Left lung (tissue), 10 donors: ENCODE measurements around the gene CRIM1. TPM values are rescaled to one million over a fixed set of nuclear protein-coding genes. Genes with fewer than 3 reads are reported as not detected.

Experiments used
- ATAC-seq: fragments of 200-7000 bp; cut with Tn5 transposase; one replicate; pipeline ENCODE4 v1.9.1; 2020; ENCODE audit warnings: moderate library complexity
- DNase-seq, 4 donors: peaks; one replicate each; pipeline ENCODE4 v3.0.0-alpha.2; 2013 to 2020
- H3K27ac ChIP-seq, 2 donors: fragments of 200-600 bp; sonication (generic) in 1 of 2; one replicate each; pipeline versions ENCODE4 v1.5.0 to v1.8.0; 2020 to 2021
- H3K27me3 ChIP-seq, 2 donors: fragments of 200-600 bp; sonication (generic) in 1 of 2; one replicate each; pipeline versions ENCODE4 v1.5.0 to v1.8.0; 2020 to 2021
- H3K36me3 ChIP-seq, 2 donors: fragments of 200-600 bp; sonication (generic) in 1 of 2; one replicate each; pipeline versions ENCODE4 v1.5.0 to v1.8.0; 2020 to 2021
- H3K4me1 ChIP-seq, 2 donors: fragments of 200-600 bp; one replicate each; pipeline ENCODE4 v1.8.0; 2021
- H3K4me3 ChIP-seq, 2 donors: fragments of 200-600 bp; sonication (generic) in 1 of 2; one replicate each; pipeline versions ENCODE4 v1.5.0 to v1.8.0; 2020 to 2021; ENCODE audit warnings: mild to moderate bottlenecking in 1 of 2
- H3K9me3 ChIP-seq, 2 donors: fragments of 200-600 bp; sonication (generic) in 1 of 2; one replicate each; pipeline versions ENCODE4 v1.5.0 to v1.8.0; 2020 to 2021
- intact Hi-C, 2 donors: fragments of 100-400 bp; cut with DNase I; formaldehyde crosslinking; loops; one replicate each; pipeline versions ENCODE4 v1.11.2 to v1.14.2; 2022
- polyA plus RNA-seq, 6 donors: library from polyadenylated mRNA; unstranded; fragments of 120-200 nt; gene quantifications; one replicate each; pipeline ENCODE4 v1.2.1, GENCODE V29; 2013; ENCODE audit not compliant: insufficient read length in 6 of 6
- total RNA-seq, 2 donors: library from RNA; stranded (reverse); fragmentation: NEBNext Ultra II Directional; extraction: Animal tissue kit (Norgen Biotek cat#: 25700); gene quantifications; one replicate each; pipeline ENCODE4 v1.2.1, GENCODE V29; 2021
- TF ChIP-seq, protein P1 (sequence below), 2 donors: fragments of 200-600 bp; sonication (generic) in 1 of 2; IDR thresholded peaks; one replicate each; pipeline versions ENCODE4 v1.5.0 to v1.8.0; 2021; ENCODE audit warnings: antibody characterized with exemption in 2 of 2
- donor health status: DM: no; HTN: yes; CAD: no.
- donor health status: DM: no; HTN: no; CAD: no.

CRIM1 gene
- total and polyA plus RNA-seq, 8 donors: 28.7 to 72.9 (median 31.4) TPM

DNA sequence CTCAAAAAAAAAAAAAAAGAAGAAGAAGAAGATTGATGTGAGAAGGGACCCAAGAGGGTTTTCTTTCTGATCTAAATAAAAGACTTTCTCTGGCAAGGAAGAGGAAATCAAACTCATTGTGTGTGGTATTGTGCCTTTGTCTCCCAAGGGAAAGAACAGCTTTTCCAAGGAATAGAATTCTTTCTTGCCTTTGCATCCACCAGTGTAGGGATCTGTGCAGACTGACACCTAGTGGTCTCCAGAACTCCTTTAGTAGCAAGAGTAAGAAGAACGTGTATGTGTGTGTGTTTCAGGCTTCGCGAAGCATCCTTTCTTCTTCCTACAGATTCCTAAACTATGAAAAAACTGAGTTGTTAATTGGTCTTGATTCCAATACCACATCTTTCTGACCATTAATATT, 33.5 kb upstream of the CRIM1 start:
- Histone ChIP-seq H3K9me3 (no peaks in the 10 kb centered on the region), H3K27me3 (no peaks in the 10 kb centered on the region), H3K4me3 (no peak overlapping the region), H3K27ac (no peak overlapping the region), H3K4me1 (no peaks in the 10 kb centered on the region), H3K36me3 (no peaks in the 10 kb centered on the region)
- intact Hi-C loops: no loop called here
- TF ChIP-seq, protein P1, sequence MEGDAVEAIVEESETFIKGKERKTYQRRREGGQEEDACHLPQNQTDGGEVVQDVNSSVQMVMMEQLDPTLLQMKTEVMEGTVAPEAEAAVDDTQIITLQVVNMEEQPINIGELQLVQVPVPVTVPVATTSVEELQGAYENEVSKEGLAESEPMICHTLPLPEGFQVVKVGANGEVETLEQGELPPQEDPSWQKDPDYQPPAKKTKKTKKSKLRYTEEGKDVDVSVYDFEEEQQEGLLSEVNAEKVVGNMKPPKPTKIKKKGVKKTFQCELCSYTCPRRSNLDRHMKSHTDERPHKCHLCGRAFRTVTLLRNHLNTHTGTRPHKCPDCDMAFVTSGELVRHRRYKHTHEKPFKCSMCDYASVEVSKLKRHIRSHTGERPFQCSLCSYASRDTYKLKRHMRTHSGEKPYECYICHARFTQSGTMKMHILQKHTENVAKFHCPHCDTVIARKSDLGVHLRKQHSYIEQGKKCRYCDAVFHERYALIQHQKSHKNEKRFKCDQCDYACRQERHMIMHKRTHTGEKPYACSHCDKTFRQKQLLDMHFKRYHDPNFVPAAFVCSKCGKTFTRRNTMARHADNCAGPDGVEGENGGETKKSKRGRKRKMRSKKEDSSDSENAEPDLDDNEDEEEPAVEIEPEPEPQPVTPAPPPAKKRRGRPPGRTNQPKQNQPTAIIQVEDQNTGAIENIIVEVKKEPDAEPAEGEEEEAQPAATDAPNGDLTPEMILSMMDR (IDR thresholded peaks at IDR 0.05): no peak
- ATAC-seq (peak; percentile 69), DNase-seq (peak in 2 of 4 donors; percentile 10 to 53)

DNA sequence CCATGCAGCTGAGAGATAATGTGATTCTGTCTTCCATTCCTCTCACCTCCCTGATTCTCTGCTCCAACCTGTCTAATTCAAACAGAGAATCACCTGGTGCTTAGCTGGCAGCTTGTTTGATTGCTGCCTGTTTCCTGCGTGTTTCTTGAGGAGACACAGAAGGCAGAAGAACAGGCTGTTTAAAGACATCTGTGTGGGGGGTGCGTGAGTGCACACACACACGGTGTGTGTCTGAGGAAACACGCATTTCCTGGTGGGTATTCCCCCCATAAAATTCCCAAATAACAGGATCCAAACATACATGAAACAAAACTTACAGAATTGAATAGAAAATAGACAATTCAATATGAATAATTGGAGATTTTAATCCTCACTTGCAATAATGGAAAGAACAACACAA, 29.3 kb upstream of the CRIM1 start:
- Histone ChIP-seq H3K27ac (no peak overlapping the region), H3K9me3 (no peaks in the 10 kb centered on the region), H3K36me3 (no peaks in the 10 kb centered on the region), H3K27me3 (no peaks in the 10 kb centered on the region), H3K4me3 (no peak overlapping the region), H3K4me1 (peaks cover 0 to 4% of the 10 kb centered on the region in 2 donors)
- DNase-seq: no peak
- ATAC-seq: no peak
- intact Hi-C loops: no loop called here
- TF ChIP-seq, protein P1 (IDR thresholded peaks at IDR 0.05): no peak

DNA sequence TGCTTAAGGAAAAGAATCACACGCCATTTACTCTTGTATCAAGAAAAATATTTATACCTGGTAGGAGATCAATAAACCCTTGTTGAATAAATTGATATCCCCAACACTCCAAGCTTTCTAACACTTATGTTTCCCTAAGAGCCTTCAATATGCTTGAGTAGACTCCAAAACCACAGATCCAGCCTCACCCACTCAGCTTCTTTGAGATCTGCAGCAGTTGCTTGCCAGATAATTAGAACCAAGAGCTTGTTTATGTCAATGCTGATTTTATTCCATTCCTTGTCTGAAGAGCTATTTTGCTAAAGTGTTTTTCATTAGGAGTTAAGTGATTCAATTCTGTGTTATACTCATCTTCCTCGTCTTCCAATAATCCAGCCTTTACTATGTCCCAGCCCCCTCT, 26.3 kb upstream of the CRIM1 start:
- Histone ChIP-seq H3K36me3 (no peaks in the 10 kb centered on the region), H3K9me3 (no peaks in the 10 kb centered on the region), H3K27ac (no peak overlapping the region), H3K27me3 (no peaks in the 10 kb centered on the region), H3K4me1 (peaks cover 0 to 4% of the 10 kb centered on the region in 2 donors), H3K4me3 (no peak overlapping the region)
- ATAC-seq (peak; percentile 41), DNase-seq (peak in 1 of 4 donors; percentile 10)
- TF ChIP-seq, protein P1 (IDR thresholded peaks at IDR 0.05): no peak
- intact Hi-C loops: no loop called here

DNA sequence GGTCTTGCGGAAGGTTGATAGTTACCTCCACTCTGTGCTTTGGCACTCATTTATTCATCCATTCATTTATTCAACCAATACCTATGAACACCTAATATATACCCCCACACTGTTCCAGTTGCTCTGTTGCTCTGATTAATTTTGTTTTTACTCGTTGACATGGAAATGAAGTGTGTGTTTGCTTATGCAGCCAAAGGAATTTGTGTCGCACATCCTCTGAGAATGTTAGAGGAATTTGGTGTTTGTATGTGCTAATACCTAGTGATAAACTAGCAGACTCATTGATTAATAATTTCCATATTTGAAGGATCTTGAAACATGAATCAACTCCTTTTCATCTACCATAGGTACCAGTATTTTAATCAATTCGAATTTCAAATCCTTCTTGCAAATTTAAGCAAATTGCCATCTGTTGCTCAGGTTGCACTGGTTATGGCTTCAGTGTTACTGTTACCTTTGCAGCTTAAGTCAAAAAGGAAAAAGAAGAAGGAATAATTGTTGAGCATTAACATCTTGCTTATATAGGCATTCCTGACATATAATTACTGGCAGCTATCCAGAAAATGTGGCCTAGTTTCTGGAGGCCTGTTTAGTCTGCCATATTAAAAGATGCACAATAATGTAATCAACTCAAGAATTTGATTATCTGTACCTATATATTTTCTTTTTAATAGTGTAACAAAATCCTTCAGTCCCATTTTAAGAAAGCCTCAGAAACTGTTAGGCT, 25.7 kb upstream of the CRIM1 start:
- Histone ChIP-seq H3K9me3 (no peaks in the 10 kb centered on the region), H3K4me1 (peaks cover 0 to 4% of the 10 kb centered on the region in 2 donors), H3K27me3 (no peaks in the 10 kb centered on the region), H3K36me3 (no peaks in the 10 kb centered on the region), H3K4me3 (no peak overlapping the region), H3K27ac (no peak overlapping the region)
- TF ChIP-seq, protein P1 (IDR thresholded peaks at IDR 0.05): no peak
- DNase-seq: peak in 1 of 4 donors; percentile 17
- intact Hi-C loops: no loop called here
- peak; percentile 53 for ATAC-seq

DNA sequence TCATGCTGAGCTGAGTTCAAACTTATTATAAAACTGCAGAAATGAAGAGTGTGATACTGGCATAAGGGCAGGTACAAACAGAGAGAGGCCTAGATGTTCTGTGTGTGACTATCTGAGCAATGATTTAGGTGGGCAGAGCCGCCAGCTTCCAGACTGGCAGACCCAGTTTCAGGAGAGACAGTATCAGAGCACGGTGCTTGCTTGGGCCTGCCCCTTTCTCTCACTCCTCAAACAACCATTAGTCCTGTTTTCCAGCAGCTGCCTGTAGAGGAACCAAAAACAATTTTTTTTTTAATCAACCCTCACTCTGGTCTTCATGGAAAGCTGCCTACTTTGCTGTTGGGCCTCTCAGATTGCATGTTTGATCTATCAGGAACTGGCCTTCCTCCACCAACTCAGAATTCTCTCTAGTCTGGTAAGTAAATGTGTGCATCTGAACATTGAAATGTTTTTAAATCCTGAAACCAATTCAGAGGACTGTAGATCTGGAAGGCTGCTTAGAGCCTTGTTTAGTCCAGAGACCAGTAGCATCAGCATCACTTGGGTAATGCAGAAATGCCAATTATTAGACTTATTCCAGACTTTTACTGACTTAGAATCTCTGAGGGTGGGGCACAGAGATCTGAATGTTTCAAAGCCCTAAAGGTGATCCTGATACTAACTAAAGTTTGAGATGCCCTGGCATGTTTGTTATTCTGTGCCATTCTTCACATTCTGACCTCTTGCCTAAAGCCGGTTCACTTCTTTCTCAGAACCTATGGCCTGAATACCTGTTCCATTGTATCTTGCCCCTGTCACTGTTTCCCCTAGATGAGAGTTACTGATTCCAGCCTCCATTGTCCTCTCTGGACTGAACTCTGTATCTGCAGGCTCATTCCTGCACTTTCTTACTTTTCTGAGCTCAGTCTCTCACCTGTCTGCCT, 24.8 kb upstream of the CRIM1 start:
- H3K27ac ChIP-seq: no peak overlapping the region
- H3K4me1 ChIP-seq: peaks cover 0 to 4% of the 10 kb centered on the region in 2 donors
- no peak for ATAC-seq
- no peaks in the 10 kb centered on the region for H3K27me3 ChIP-seq
- no peaks in the 10 kb centered on the region for H3K36me3 ChIP-seq
- H3K4me3 ChIP-seq: no peak overlapping the region
- DNase-seq: no peak
- intact Hi-C loops: no loop called here
- TF ChIP-seq, protein P1 (IDR thresholded peaks at IDR 0.05): no peak
- no peaks in the 10 kb centered on the region for H3K9me3 ChIP-seq
